MM.1S (cell line): ENCODE results near the gene FAHD1.

Experiments used
- EZH2 ChIP-seq: fragments of 300-600 bp; sonication (generic); optimal IDR thresholded peaks from 2 replicates; pipeline ENCODE3; 2017; ENCODE audit warnings: low read depth, mild to moderate bottlenecking, antibody characterized with exemption, low read length, mixed read lengths
- TF ChIP-seq, protein P1 (sequence below): fragments of 300-600 bp; sonication (generic); IDR thresholded peaks from 2 replicates; pipeline ENCODE4 v1.5.1; 2016; ENCODE audit warnings: antibody characterized with exemption, low read length, mixed read lengths

DNA sequence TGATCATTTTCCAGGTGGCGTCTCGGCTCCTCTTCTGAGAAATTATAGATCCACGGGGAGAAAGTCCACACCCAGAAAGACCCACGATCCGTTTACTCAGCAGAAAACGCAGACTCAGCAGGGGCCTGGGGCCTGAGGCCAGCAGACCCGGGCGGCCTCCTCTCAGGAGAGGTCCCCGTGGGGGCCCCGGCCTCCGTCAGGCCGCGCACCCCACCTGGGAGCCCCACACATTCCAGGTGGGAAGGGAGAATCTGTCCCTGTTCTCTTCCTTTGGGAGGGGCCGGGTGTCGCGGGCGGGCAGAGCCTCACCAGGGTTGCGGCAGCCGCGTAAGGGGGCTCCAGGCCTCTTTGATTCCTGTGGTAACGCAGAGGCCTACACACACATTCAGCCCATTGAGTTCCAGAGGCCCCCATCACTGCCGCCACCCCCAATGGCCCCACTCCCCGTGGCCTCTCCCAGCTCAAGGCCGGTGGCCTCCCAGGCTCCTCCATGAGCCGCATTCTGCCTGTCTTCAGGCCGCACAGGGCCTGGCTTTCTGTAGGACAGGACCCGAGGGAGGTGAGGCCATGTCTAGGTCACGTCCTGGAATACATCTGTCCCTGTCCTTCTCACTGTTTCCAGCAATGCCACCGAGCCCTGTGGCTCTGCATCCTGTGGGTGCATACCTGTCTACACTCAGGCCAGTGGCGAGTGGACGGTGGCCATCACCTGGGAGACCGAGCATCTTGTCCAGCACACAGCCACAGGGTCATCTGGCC is 31.9 kb upstream of the FAHD1 start:
- TF ChIP-seq, protein P1, sequence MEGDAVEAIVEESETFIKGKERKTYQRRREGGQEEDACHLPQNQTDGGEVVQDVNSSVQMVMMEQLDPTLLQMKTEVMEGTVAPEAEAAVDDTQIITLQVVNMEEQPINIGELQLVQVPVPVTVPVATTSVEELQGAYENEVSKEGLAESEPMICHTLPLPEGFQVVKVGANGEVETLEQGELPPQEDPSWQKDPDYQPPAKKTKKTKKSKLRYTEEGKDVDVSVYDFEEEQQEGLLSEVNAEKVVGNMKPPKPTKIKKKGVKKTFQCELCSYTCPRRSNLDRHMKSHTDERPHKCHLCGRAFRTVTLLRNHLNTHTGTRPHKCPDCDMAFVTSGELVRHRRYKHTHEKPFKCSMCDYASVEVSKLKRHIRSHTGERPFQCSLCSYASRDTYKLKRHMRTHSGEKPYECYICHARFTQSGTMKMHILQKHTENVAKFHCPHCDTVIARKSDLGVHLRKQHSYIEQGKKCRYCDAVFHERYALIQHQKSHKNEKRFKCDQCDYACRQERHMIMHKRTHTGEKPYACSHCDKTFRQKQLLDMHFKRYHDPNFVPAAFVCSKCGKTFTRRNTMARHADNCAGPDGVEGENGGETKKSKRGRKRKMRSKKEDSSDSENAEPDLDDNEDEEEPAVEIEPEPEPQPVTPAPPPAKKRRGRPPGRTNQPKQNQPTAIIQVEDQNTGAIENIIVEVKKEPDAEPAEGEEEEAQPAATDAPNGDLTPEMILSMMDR: no peak
- TF ChIP-seq EZH2: no peak
